HepG2 (cell line): ENCODE measurements around the gene VEZF1. TPM values are rescaled to one million over a fixed set of nuclear protein-coding genes. Genes with fewer than 3 reads are reported as not detected.

Source experiments
- CSRNP2 ChIP-seq: sonication (generic); formaldehyde crosslinking; conservative IDR thresholded peaks from 2 replicates; pipeline ENCODE4 v1.8.0; 2022; ENCODE audit warnings: low read depth, missing genetic modification reagents
- FIP1L1 ChIP-seq: fragments of 200-400 bp; formaldehyde crosslinking; IDR thresholded peaks from 2 replicates; pipeline ENCODE4 v1.6.1; 2018; ENCODE audit warnings: low read depth, mild to moderate bottlenecking, low read length, moderate library complexity, borderline replicate concordance; ENCODE audit not compliant: insufficient read depth
- FOXO4 ChIP-seq: sonication (generic); formaldehyde crosslinking; conservative IDR thresholded peaks from 2 replicates; pipeline ENCODE4 v1.8.1; 2023; ENCODE audit warnings: missing genetic modification reagents
- HNRNPUL1 ChIP-seq: fragments of 200-400 bp; formaldehyde crosslinking; IDR thresholded peaks from 2 replicates; pipeline ENCODE4 v1.6.1; 2017; ENCODE audit warnings: low read depth, mild to moderate bottlenecking, low read length, moderate library complexity
- JUN ChIP-seq: sonication (generic); formaldehyde crosslinking; IDR thresholded peaks from 2 replicates; pipeline ENCODE4 v1.4.0; 2020; ENCODE audit warnings: mild to moderate bottlenecking, missing genetic modification reagents
- MED8 ChIP-seq: sonication (generic); formaldehyde crosslinking; IDR thresholded peaks from 2 replicates; pipeline ENCODE4 v1.8.1; 2023; ENCODE audit warnings: mild to moderate bottlenecking, missing genetic modification reagents; ENCODE audit not compliant: insufficient replicate concordance
- NFRKB ChIP-seq: fragments of 450-650 bp; IDR thresholded peaks from 2 replicates; pipeline ENCODE4 v1.6.1; 2017
- PHF8 ChIP-seq: sonication (generic); formaldehyde crosslinking; IDR thresholded peaks from 2 replicates; pipeline ENCODE4 v1.5.0; 2020; ENCODE audit warnings: missing genetic modification reagents
- PREB ChIP-seq: sonication (generic); formaldehyde crosslinking; IDR thresholded peaks from 2 replicates; pipeline ENCODE4 v1.4.0; 2020; ENCODE audit warnings: missing genetic modification reagents
- RORA ChIP-seq: sonication (generic); formaldehyde crosslinking; IDR thresholded peaks from 2 replicates; pipeline ENCODE4 v1.5.0; 2020; ENCODE audit warnings: mild to moderate bottlenecking, missing genetic modification reagents, moderate library complexity
- ZHX1 ChIP-seq: sonication (generic); formaldehyde crosslinking; IDR thresholded peaks from 2 replicates; pipeline ENCODE4 v1.8.1; 2022; ENCODE audit warnings: low read depth, mild to moderate bottlenecking, missing genetic modification reagents
- ZNF264 ChIP-seq: sonication (generic); formaldehyde crosslinking; IDR thresholded peaks from 2 replicates; pipeline ENCODE4 v1.4.0; 2020; ENCODE audit warnings: missing genetic modification reagents
- ZNF30 ChIP-seq: sonication (generic); formaldehyde crosslinking; IDR thresholded peaks from 2 replicates; pipeline ENCODE4 v1.5.0; 2020; ENCODE audit warnings: mild to moderate bottlenecking, missing genetic modification reagents
- ZNF460 ChIP-seq: sonication (generic); formaldehyde crosslinking; IDR thresholded peaks from 2 replicates; pipeline ENCODE4 v1.5.1; 2020; ENCODE audit warnings: missing genetic modification reagents, mild to moderate bottlenecking, borderline replicate concordance
- ZNF484 ChIP-seq: sonication (generic); formaldehyde crosslinking; IDR thresholded peaks from 2 replicates; pipeline ENCODE4 v1.5.1; 2020; ENCODE audit warnings: mild to moderate bottlenecking, low read depth, missing genetic modification reagents, borderline replicate concordance
- ZNF672 ChIP-seq: sonication (generic); formaldehyde crosslinking; IDR thresholded peaks from 2 replicates; pipeline ENCODE4 v1.8.1; 2022; ENCODE audit warnings: missing genetic modification reagents
- ZNF790 ChIP-seq: sonication (generic); formaldehyde crosslinking; IDR thresholded peaks from 2 replicates; pipeline ENCODE4 v1.8.0; 2022; ENCODE audit warnings: missing genetic modification reagents, mild to moderate bottlenecking, borderline replicate concordance
- polyA plus RNA-seq, 8 experiments: library from polyadenylated mRNA; depleted of rRNA in 3 of 8; stranded (reverse) in 7 of 8; unstranded in 1 of 8; fragments of >200 nt; fragmentation: Illumina TruSeq in 4 of 8; extraction: Trizol in 4 of 8; gene quantifications; 2 replicates each; pipeline versions ENCODE4 v1.2.1 to v1.2.3, GENCODE V29; 2011 to 2016; ENCODE audit warnings: low read depth in 4 of 8, missing spikeins in 1 of 8, mixed read lengths in 1 of 8; ENCODE audit not compliant: insufficient read depth in 1 of 8
- total RNA-seq, 5 experiments: library from RNA; depleted of rRNA; stranded (reverse); fragments of >200 nt; fragmentation: Illumina TruSeq; extraction: Trizol; gene quantifications; 2 replicates each; pipeline ENCODE4 v1.2.3, GENCODE V29; 2016; ENCODE audit warnings: low read depth in 1 of 5
- TF ChIP-seq, protein P1 (sequence below): sonication (generic); formaldehyde crosslinking; IDR thresholded peaks from 2 replicates; pipeline ENCODE4 v1.4.0; 2020; ENCODE audit warnings: mild to moderate bottlenecking, missing genetic modification reagents

VEZF1 gene
- total and polyA plus RNA-seq, 2 of the 13 experiments (the other 11 are each of a cell fraction or from before 2014, with no cell fraction given), result 45.9 to 49.7 TPM

GRCh38 chr17:57988301-57989250 is 522 bp upstream of the VEZF1 start (continued):
- TF ChIP-seq CSRNP2 (CRISPR knock-in tag) (no peak), ZNF672 (CRISPR knock-in tag) (no peak), HNRNPUL1 (no peak), FOXO4 (CRISPR knock-in tag) (no peak), PREB (CRISPR knock-in tag) (no peak), ZHX1 (CRISPR knock-in tag) (no peak), ZNF460 (CRISPR knock-in tag) (no peak), PHF8 (CRISPR knock-in tag) (no peak; the same call in 1 of the 2 replicates), JUN (CRISPR knock-in tag) (no peak), RORA (CRISPR knock-in tag) (no peak), ZNF484 (CRISPR knock-in tag) (no peak), NFRKB (no peak), ZNF30 (CRISPR knock-in tag) (no peak), ZNF264 (CRISPR knock-in tag) (no peak), ZNF790 (0 out of 2 replicates have a peak, but pooled peaks have one; percentile 38), MED8 (CRISPR knock-in tag) (no peak), FIP1L1 (0 out of 2 replicates have a peak, but pooled peaks have one; percentile 80)
- TF ChIP-seq, protein P1, sequence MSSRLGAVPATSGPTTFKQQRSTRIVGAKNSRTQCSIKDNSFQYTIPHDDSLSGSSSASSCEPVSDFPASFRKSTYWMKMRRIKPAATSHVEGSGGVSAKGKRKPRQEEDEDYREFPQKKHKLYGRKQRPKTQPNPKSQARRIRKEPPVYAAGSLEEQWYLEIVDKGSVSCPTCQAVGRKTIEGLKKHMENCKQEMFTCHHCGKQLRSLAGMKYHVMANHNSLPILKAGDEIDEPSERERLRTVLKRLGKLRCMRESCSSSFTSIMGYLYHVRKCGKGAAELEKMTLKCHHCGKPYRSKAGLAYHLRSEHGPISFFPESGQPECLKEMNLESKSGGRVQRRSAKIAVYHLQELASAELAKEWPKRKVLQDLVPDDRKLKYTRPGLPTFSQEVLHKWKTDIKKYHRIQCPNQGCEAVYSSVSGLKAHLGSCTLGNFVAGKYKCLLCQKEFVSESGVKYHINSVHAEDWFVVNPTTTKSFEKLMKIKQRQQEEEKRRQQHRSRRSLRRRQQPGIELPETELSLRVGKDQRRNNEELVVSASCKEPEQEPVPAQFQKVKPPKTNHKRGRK (CRISPR knock-in tag), result no peak
